Motor neuron (in vitro differentiated cells): ENCODE results near the gene BMAL2. TPM values are rescaled to one million over a fixed set of nuclear protein-coding genes. Genes with fewer than 3 reads are reported as not detected.

Experiments
- total RNA-seq, 8 experiments: library from RNA; unstranded; fragments of 300-600 nt; gene quantifications; 2 replicates each; pipeline versions ENCODE4 v1.2.3 to v1.2.4, GENCODE V29; 2022

The BMAL2 gene
- total RNA-seq, 8 experiments from 2014 or later = 1.0 to 18.2 (median 5.7) TPM

Other genes starting within 250 kb of the BMAL2 start
- gene STK38L, start 88.5 kb upstream of the BMAL2 start, total RNA-seq = 10 to 100 TPM; 11.6 to 60.0 (median 27.6) TPM
- under 1 TPM in 1 of 8 experiments, not detected in 7; 0.71 TPM for gene SMCO2, start 113.9 kb downstream of the BMAL2 start, total RNA-seq
- gene PPFIBP1, start 191.4 kb downstream of the BMAL2 start, total RNA-seq = 100 to 1,000 TPM in 1 of 8 experiments, 10 to 100 TPM in 7; 15.9 to 205 (median 49.4) TPM